GM23248 (cell line): ENCODE results near the gene SPNS3. TPM values are rescaled to one million over a fixed set of nuclear protein-coding genes. Genes with fewer than 3 reads are reported as not detected.

Experiments used
- DNase-seq: peaks from one replicate; pipeline ENCODE4 v3.0.0-alpha.2; 2015
- H2AFZ ChIP-seq: fragments of 200-600 bp; sonication (generic); 2 replicates; pipeline ENCODE4 v1.6.1; 2016; ENCODE audit warnings: antibody characterized with exemption
- H3F3A ChIP-seq: fragments of 200-600 bp; sonication (generic); 2 replicates; pipeline ENCODE4 v1.6.1; 2016; ENCODE audit warnings: mild to moderate bottlenecking, antibody characterized with exemption, mixed run types; ENCODE audit not compliant: insufficient read depth
- H3K27ac ChIP-seq: fragments of 200-600 bp; sonication (generic); 2 replicates; pipeline ENCODE4 v1.5.1; 2016; ENCODE audit warnings: mild to moderate bottlenecking
- H3K27me3 ChIP-seq: fragments of 200-600 bp; sonication (generic); replicated peaks from 2 replicates; pipeline ENCODE4 v1.6.1; 2016; ENCODE audit warnings: mild to moderate bottlenecking; ENCODE audit not compliant: insufficient read depth
- H3K36me3 ChIP-seq: fragments of 200-600 bp; sonication (generic); 2 replicates; pipeline ENCODE4 v1.6.1; 2016; ENCODE audit warnings: low read depth, mild to moderate bottlenecking
- H3K4me1 ChIP-seq: fragments of 200-600 bp; sonication (generic); 2 replicates; pipeline ENCODE4 v1.6.1; 2016; ENCODE audit warnings: mild to moderate bottlenecking; ENCODE audit not compliant: insufficient read depth
- H3K4me2 ChIP-seq: fragments of 200-600 bp; sonication (generic); one replicate; pipeline ENCODE4 v1.6.1; 2016; ENCODE audit warnings: mild to moderate bottlenecking; ENCODE audit not compliant: unreplicated experiment
- H3K4me3 ChIP-seq: fragments of 200-600 bp; sonication (generic); 2 replicates; pipeline ENCODE4 v1.5.1; 2016; ENCODE audit warnings: mild to moderate bottlenecking
- H3K79me2 ChIP-seq: fragments of 200-600 bp; sonication (generic); 2 replicates; pipeline ENCODE4 v1.6.1; 2016; ENCODE audit warnings: mild to moderate bottlenecking; ENCODE audit not compliant: insufficient read depth
- H3K9ac ChIP-seq: fragments of 200-600 bp; sonication (generic); 2 replicates; pipeline ENCODE4 v1.6.1; 2016; ENCODE audit warnings: mild to moderate bottlenecking
- H3K9me2 ChIP-seq: fragments of 200-600 bp; sonication (generic); 2 replicates; pipeline ENCODE4 v1.6.1; 2016; ENCODE audit warnings: mixed run types, mild to moderate bottlenecking, moderate library complexity; ENCODE audit not compliant: insufficient read depth
- H3K9me3 ChIP-seq: fragments of 200-600 bp; sonication (generic); one replicate; pipeline ENCODE4 v1.6.1; 2017; ENCODE audit warnings: low read depth
- H4K20me1 ChIP-seq: fragments of 200-600 bp; sonication (generic); 2 replicates; pipeline ENCODE4 v1.6.0; 2016; ENCODE audit not compliant: insufficient read depth
- EZH2 ChIP-seq: fragments of 200-600 bp; sonication (generic); IDR thresholded peaks from 2 replicates; pipeline ENCODE4 v1.6.1; 2018; ENCODE audit warnings: antibody characterized with exemption, mild to moderate bottlenecking; ENCODE audit not compliant: insufficient read depth, poor library complexity, severe bottlenecking
- EZH2phosphoT487 ChIP-seq: fragments of 200-600 bp; sonication (generic); IDR thresholded peaks from 2 replicates; pipeline ENCODE4 v1.6.1; 2018; ENCODE audit warnings: antibody characterized with exemption, moderate library complexity, mild to moderate bottlenecking, low read depth; ENCODE audit not compliant: insufficient read depth
- WGBS, 2 experiments: methylation state at CpG; one replicate each; pipeline ENCODE4 v1.1.6; 2015 to 2017; ENCODE audit warnings: low lambda C conversion rate in 2 of 2, low coverage in 1 of 2; ENCODE audit errors: missing lambda C conversion rate in 2 of 2; 5-methylcytosine and 5-hydroxymethylcytosine counted together
- in situ Hi-C: fragments of 300-500 bp; cut with MboI; formaldehyde crosslinking; loops from 2 replicates; pipeline ENCODE4 v1.15.0; 2020
- polyA plus RNA-seq: library from polyadenylated mRNA; unstranded; fragments of >200 nt; fragmentation: Nextera tagmentation; extraction: Ambion mirVana; gene quantifications from 2 replicates; pipeline ENCODE4 v1.2.1, GENCODE V29; 2016
- total RNA-seq: library from RNA; depleted of rRNA; stranded (reverse); fragments of >200 nt; shearing (Covaris generic); gene quantifications from 2 replicates; pipeline ENCODE4 v1.2.3, GENCODE V29; 2014

Gene SPNS3
- total and polyA plus RNA-seq, 2 experiments from 2014 or later = not detected

GRCh38 chr17:4475001-4475400 lies 41.3 kb downstream of the SPNS3 start:
- WGBS, 2 experiments = 63 to 64% methylated on average over 8 to 9 of the region's 9 CpGs
- H3K9me2 ChIP-seq = no peaks in the 10 kb centered on the region
- H2AFZ ChIP-seq = no peak overlapping the region
- H3K27ac ChIP-seq = no peak overlapping the region
- no peak for DNase-seq
- no peaks in the 10 kb centered on the region for H3K36me3 ChIP-seq
- H3K4me2 ChIP-seq = no peak overlapping the region
- peaks cover 13% of the 10 kb centered on the region; the same call in 1 of the 2 replicates for H3K27me3 ChIP-seq
- in situ Hi-C loops = no loop called here
- H3K79me2 ChIP-seq = no peaks in the 10 kb centered on the region
- no peak overlapping the region for H3K9ac ChIP-seq
- no peaks in the 10 kb centered on the region for H3K9me3 ChIP-seq
- no peaks in the 10 kb centered on the region for H3K4me1 ChIP-seq
- H3F3A ChIP-seq = no peaks in the 10 kb centered on the region
- no peaks in the 10 kb centered on the region for H4K20me1 ChIP-seq
- no peak overlapping the region for H3K4me3 ChIP-seq
- no peak for TF ChIP-seq EZH2phosphoT487
- TF ChIP-seq EZH2 = no peak

GRCh38 chr17:4475463-4475862 lies 41.7 kb downstream of the SPNS3 start:
- H3K27ac ChIP-seq = no peak overlapping the region
- WGBS, 2 experiments = 63 to 66% methylated on average over 7 of the region's 7 CpGs

GRCh38 chr17:4476017-4476416 lies 42.3 kb downstream of the SPNS3 start:
- Histone ChIP-seq H4K20me1 (no peaks in the 10 kb centered on the region), H3K36me3 (no peaks in the 10 kb centered on the region), H3K4me3 (no peak overlapping the region), H3K27me3 (peaks cover 5% of the 10 kb centered on the region), H3K9ac (no peak overlapping the region), H3F3A (no peaks in the 10 kb centered on the region), H3K9me3 (no peaks in the 10 kb centered on the region), H3K4me1 (no peaks in the 10 kb centered on the region), H3K4me2 (no peak overlapping the region), H2AFZ (no peak overlapping the region), H3K79me2 (no peaks in the 10 kb centered on the region), H3K27ac (no peak overlapping the region), H3K9me2 (no peaks in the 10 kb centered on the region)
- in situ Hi-C loops = no loop called here
- DNase-seq = no peak
- 69 to 75% methylated on average over 14 of the region's 14 CpGs for WGBS, 2 experiments
- TF ChIP-seq EZH2phosphoT487 (no peak), EZH2 (no peak)

More at GRCh38 chr17:4475463-4475862, 41.7 kb downstream of the SPNS3 start:
- Histone ChIP-seq H3K4me3 (no peak overlapping the region), H3K4me1 (no peaks in the 10 kb centered on the region), H2AFZ (no peak overlapping the region), H3K9me2 (no peaks in the 10 kb centered on the region), H3K9me3 (no peaks in the 10 kb centered on the region), H3K27me3 (peaks cover 8% of the 10 kb centered on the region; the same call in 1 of the 2 replicates), H3K36me3 (no peaks in the 10 kb centered on the region), H3K9ac (no peak overlapping the region), H3K79me2 (no peaks in the 10 kb centered on the region), H3K4me2 (no peak overlapping the region), H4K20me1 (no peaks in the 10 kb centered on the region), H3F3A (no peaks in the 10 kb centered on the region)
- in situ Hi-C loops = no loop called here
- no peak for DNase-seq
- TF ChIP-seq EZH2 (no peak), EZH2phosphoT487 (no peak)

- Histone ChIP-seq H3K27ac (no peak overlapping the region), H3K4me1 (no peaks in the 10 kb centered on the region), H3K4me3 (no peak overlapping the region), H3K4me2 (no peak overlapping the region), H3K27me3 (peaks cover 10% of the 10 kb centered on the region), H3K9me2 (no peaks in the 10 kb centered on the region), H2AFZ (no peak overlapping the region), H3K9ac (no peak overlapping the region), H3K9me3 (no peaks in the 10 kb centered on the region), H4K20me1 (no peaks in the 10 kb centered on the region), H3F3A (no peaks in the 10 kb centered on the region), H3K79me2 (no peaks in the 10 kb centered on the region), H3K36me3 (no peaks in the 10 kb centered on the region)
- WGBS, 2 experiments = 68 to 74% methylated on average over 19 of the region's 19 CpGs
- TF ChIP-seq EZH2 = no peak
- TF ChIP-seq EZH2phosphoT487 = no peak
- no peak for DNase-seq
- in situ Hi-C loops = no loop called here
Observed at GRCh38 chr17:4476511-4477070, 42.9 kb downstream of the SPNS3 start.
